HUES48 (cell line): ENCODE measurements around the gene ERFL.

ENCODE experiments used
- H3K27ac ChIP-seq: one replicate; pipeline ENCODE4 v1.7.0; 2013; ENCODE audit warnings: low read depth, low read length, inconsistent platforms
- H3K27me3 ChIP-seq: 2 replicates; pipeline ENCODE4 v1.6.1; 2013; ENCODE audit warnings: mild to moderate bottlenecking, low read length; ENCODE audit not compliant: control insufficient read depth, insufficient read depth
- H3K36me3 ChIP-seq: 2 replicates; pipeline ENCODE4 v1.6.1; 2013; ENCODE audit warnings: low read length; ENCODE audit not compliant: control insufficient read depth, insufficient read depth
- H3K4me1 ChIP-seq: 2 replicates; pipeline ENCODE4 v1.6.1; 2013; ENCODE audit warnings: mild to moderate bottlenecking, low read length; ENCODE audit not compliant: control insufficient read depth, insufficient read depth
- H3K4me3 ChIP-seq: 2 replicates; pipeline ENCODE4 v1.5.1; 2013; ENCODE audit warnings: mild to moderate bottlenecking, low read depth, low read length
- H3K9ac ChIP-seq: 2 replicates; pipeline ENCODE4 v1.6.1; 2013; ENCODE audit warnings: mild to moderate bottlenecking, low read depth, low read length, moderate library complexity
- H3K9me3 ChIP-seq: 2 replicates; pipeline ENCODE4 v1.6.1; 2013; ENCODE audit warnings: low read length; ENCODE audit not compliant: control insufficient read depth, insufficient read depth

ERFL gene

GRCh38 chr19:41909706-41910105 lies 18.5 kb downstream of the ERFL start:
- Histone ChIP-seq H3K27me3 (peaks cover 65% of the 10 kb centered on the region), H3K36me3 (0 out of 2 replicates have a peak, but pooled peaks cover 11% of the 10 kb centered on the region), H3K4me1 (peaks cover 5% of the 10 kb centered on the region; the same call in 1 of the 2 replicates), H3K27ac (no peak overlapping the region), H3K9me3 (no peaks in the 10 kb centered on the region), H3K4me3 (no peak overlapping the region), H3K9ac (no peak overlapping the region)

GRCh38 chr19:41908724-41909464 lies 19.4 kb downstream of the ERFL start:
- H3K27me3 ChIP-seq = peaks cover 57% of the 10 kb centered on the region
- no peak overlapping the region for H3K27ac ChIP-seq
- peaks cover 5% of the 10 kb centered on the region; the same call in 1 of the 2 replicates for H3K4me1 ChIP-seq
- 0 out of 2 replicates have a peak, but pooled peaks cover 11% of the 10 kb centered on the region for H3K36me3 ChIP-seq
- H3K9me3 ChIP-seq = no peaks in the 10 kb centered on the region
- no peak overlapping the region for H3K9ac ChIP-seq
- H3K4me3 ChIP-seq = no peak overlapping the region

GRCh38 chr19:41907994-41908615 lies 20.1 kb downstream of the ERFL start:
- Histone ChIP-seq H3K36me3 (peaks cover 17% of the 10 kb centered on the region), H3K27ac (no peak overlapping the region), H3K4me3 (no peak overlapping the region), H3K9ac (no peak overlapping the region), H3K4me1 (peaks cover 5% of the 10 kb centered on the region; the same call in 1 of the 2 replicates), H3K9me3 (no peaks in the 10 kb centered on the region), H3K27me3 (peaks cover 49% of the 10 kb centered on the region)

GRCh38 chr19:41906916-41907680 lies 21.2 kb downstream of the ERFL start:
- Histone ChIP-seq H3K9me3 (no peaks in the 10 kb centered on the region), H3K4me1 (peaks cover 1% of the 10 kb centered on the region; the same call in 1 of the 2 replicates), H3K36me3 (peaks cover 26% of the 10 kb centered on the region), H3K27ac (no peak overlapping the region), H3K27me3 (peaks cover 39% of the 10 kb centered on the region), H3K4me3 (no peak overlapping the region), H3K9ac (no peak overlapping the region)

GRCh38 chr19:41906271-41906670 lies 22.0 kb downstream of the ERFL start:
- Histone ChIP-seq H3K36me3 (peaks cover 30% of the 10 kb centered on the region), H3K4me3 (no peak overlapping the region), H3K4me1 (no peaks in the 10 kb centered on the region), H3K9ac (no peak overlapping the region), H3K27ac (no peak overlapping the region), H3K27me3 (peaks cover 31% of the 10 kb centered on the region), H3K9me3 (no peaks in the 10 kb centered on the region)

GRCh38 chr19:41905273-41906002 lies 22.8 kb downstream of the ERFL start:
- no peak overlapping the region for H3K9ac ChIP-seq
- no peak overlapping the region for H3K4me3 ChIP-seq
- H3K9me3 ChIP-seq = no peaks in the 10 kb centered on the region
- peaks cover 32% of the 10 kb centered on the region for H3K36me3 ChIP-seq
- no peak overlapping the region for H3K27ac ChIP-seq
- H3K27me3 ChIP-seq = peaks cover 22% of the 10 kb centered on the region
- no peaks in the 10 kb centered on the region for H3K4me1 ChIP-seq

GRCh38 chr19:41904118-41904870 lies 24.0 kb downstream of the ERFL start:
- no peak overlapping the region for H3K4me3 ChIP-seq
- no peak overlapping the region for H3K27ac ChIP-seq

GRCh38 chr19:41903193-41903953 lies 24.9 kb downstream of the ERFL start:
- H3K27me3 ChIP-seq = 0 out of 2 replicates have a peak, but pooled peaks cover 2% of the 10 kb centered on the region
- no peaks in the 10 kb centered on the region for H3K9me3 ChIP-seq
- peaks cover 41% of the 10 kb centered on the region for H3K36me3 ChIP-seq
- no peak overlapping the region for H3K9ac ChIP-seq
- no peak overlapping the region for H3K27ac ChIP-seq
- no peaks in the 10 kb centered on the region for H3K4me1 ChIP-seq
- H3K4me3 ChIP-seq = no peak overlapping the region

More at GRCh38 chr19:41904118-41904870, 24.0 kb downstream of the ERFL start:
- no peaks in the 10 kb centered on the region for H3K4me1 ChIP-seq
- no peaks in the 10 kb centered on the region for H3K9me3 ChIP-seq
- H3K36me3 ChIP-seq = peaks cover 37% of the 10 kb centered on the region
- H3K9ac ChIP-seq = no peak overlapping the region
- peaks cover 11% of the 10 kb centered on the region; the same call in 1 of the 2 replicates for H3K27me3 ChIP-seq

GRCh38 chr19:41902594-41902993 lies 25.7 kb downstream of the ERFL start:
- Histone ChIP-seq H3K9ac (no peak overlapping the region), H3K9me3 (no peaks in the 10 kb centered on the region), H3K4me3 (no peak overlapping the region), H3K27ac (no peak overlapping the region), H3K4me1 (no peaks in the 10 kb centered on the region), H3K27me3 (no peaks in the 10 kb centered on the region), H3K36me3 (peaks cover 47% of the 10 kb centered on the region)
